Measurements from ENCODE around the gene ANKRD33.

ANKRD33 gene

DNA sequence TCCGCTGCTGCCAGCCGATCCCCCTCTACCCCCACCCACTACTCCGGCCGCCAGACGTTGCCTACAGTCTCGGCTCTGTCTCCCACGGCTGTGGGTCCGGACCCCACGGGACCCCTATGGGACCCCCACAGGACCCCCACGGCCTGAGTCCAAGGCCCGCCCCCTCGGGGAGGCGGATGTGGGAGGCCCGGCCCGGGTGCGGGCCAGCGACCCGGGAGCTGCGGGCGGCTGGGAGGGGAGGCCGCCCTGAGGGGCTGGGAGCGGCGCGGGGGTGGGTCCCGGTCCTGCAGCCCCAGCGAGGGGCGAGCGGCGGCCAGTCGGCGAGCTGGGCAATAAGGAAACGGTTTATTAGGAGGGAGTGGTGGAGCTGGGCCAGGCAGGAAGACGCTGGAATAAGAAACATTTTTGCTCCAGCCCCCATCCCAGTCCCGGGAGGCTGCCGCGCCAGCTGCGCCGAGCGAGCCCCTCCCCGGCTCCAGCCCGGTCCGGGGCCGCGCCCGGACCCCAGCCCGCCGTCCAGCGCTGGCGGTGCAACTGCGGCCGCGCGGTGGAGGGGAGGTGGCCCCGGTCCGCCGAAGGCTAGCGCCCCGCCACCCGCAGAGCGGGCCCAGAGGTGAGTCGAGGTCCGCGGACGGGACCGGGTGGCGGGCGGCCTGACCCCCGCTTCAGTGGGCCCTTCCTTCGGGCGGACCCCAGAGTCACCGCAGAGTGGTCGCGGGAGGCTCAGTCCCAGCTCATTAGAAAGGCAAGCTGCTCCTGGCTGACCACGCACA lies 19.4 kb downstream of the ANKRD33 start, which contains the start of gene ACVRL1:
ACVRL1 (plus strand) TSS at position 422 of the 773 bp plus-strand sequence. CDS start 4,971 bp downstream, outside the sequence.
- no peaks in the 10 kb centered on the region for H3K36me3 ChIP-seq (ENCODE audit: low read depth)
- TF ChIP-seq CTCF (IDR thresholded peaks at IDR 0.05; ENCODE audit: poor library complexity, severe bottlenecking): no peak
- peaks cover 13% of the 10 kb centered on the region for H3K27me3 ChIP-seq (ENCODE audit: insufficient read depth, poor library complexity, severe bottlenecking)
- H3K27ac ChIP-seq (ENCODE audit: poor library complexity, severe bottlenecking): no peak within 1 kb of the TSS
- peak; percentile 27 for DNase-seq (ENCODE audit: low spot score)
- no peak for ATAC-seq (ENCODE audit: low read depth)
- no peaks in the 10 kb centered on the region for H3K4me1 ChIP-seq (ENCODE audit: insufficient read depth, poor library complexity, severe bottlenecking)
- H3K9me3 ChIP-seq (ENCODE audit: severe bottlenecking): no peaks in the 10 kb centered on the region
- H3K4me3 ChIP-seq (ENCODE audit: severe bottlenecking): no peak within 1 kb of the TSS

DNA sequence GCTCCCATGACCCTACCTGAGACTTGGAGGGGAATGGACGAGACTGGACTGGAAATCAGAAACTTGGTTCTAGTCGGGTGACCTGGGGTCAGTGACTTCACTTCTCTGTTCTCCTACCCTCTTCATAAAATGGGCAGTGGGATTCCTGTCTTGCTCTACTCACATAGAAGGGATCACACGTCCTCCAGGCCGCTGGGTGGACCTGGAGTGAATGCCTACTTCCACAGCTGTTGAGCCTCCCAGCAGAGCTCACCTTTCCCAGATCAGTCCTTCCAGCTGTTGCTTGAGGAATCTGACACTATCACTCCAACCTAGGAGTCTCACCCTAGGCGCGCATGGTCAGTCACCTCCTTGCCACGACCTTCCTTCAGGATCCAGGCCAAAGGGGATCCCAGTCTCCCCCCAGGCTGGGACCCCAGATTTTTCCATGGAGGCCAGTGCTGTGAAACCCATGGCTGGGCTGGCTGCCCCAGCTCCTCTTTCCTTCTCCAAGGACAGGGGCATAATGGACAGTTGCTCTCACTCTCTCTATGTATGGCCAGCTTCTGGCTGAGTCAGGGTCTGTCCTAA lies 20.0 kb downstream of the ANKRD33 start:
- DNase-seq (ENCODE audit: low spot score) (peak; percentile 32), ATAC-seq (ENCODE audit: low read depth) (no peak)
- Histone ChIP-seq H3K4me3 (ENCODE audit: severe bottlenecking) (no peak overlapping the region), H3K9me3 (ENCODE audit: severe bottlenecking) (no peaks in the 10 kb centered on the region), H3K27me3 (ENCODE audit: insufficient read depth, poor library complexity, severe bottlenecking) (peaks cover 13% of the 10 kb centered on the region), H3K4me1 (ENCODE audit: insufficient read depth, poor library complexity, severe bottlenecking) (no peaks in the 10 kb centered on the region), H3K27ac (ENCODE audit: poor library complexity, severe bottlenecking) (no peak overlapping the region), H3K36me3 (ENCODE audit: low read depth) (no peaks in the 10 kb centered on the region)
- TF ChIP-seq CTCF (IDR thresholded peaks at IDR 0.05; ENCODE audit: poor library complexity, severe bottlenecking): no peak

- peaks cover 13% of the 10 kb centered on the region for H3K27me3 ChIP-seq (ENCODE audit: insufficient read depth, poor library complexity, severe bottlenecking)
- no peak overlapping the region for H3K27ac ChIP-seq (ENCODE audit: poor library complexity, severe bottlenecking)
- H3K9me3 ChIP-seq (ENCODE audit: severe bottlenecking): no peaks in the 10 kb centered on the region
- no peaks in the 10 kb centered on the region for H3K4me1 ChIP-seq (ENCODE audit: insufficient read depth, poor library complexity, severe bottlenecking)
- no peak overlapping the region for H3K4me3 ChIP-seq (ENCODE audit: severe bottlenecking)
- DNase-seq (ENCODE audit: low spot score) (no peak), ATAC-seq (ENCODE audit: low read depth) (no peak)
- no peaks in the 10 kb centered on the region for H3K36me3 ChIP-seq (ENCODE audit: low read depth)
- no peak for TF ChIP-seq CTCF (IDR thresholded peaks at IDR 0.05; ENCODE audit: poor library complexity, severe bottlenecking)
These were observed 21.1 kb downstream of the ANKRD33 start for GRCh38 chr12:51908876-51909592.

GRCh38 chr12:51910168-51910567 lies 22.3 kb downstream of the ANKRD33 start:
- no peaks in the 10 kb centered on the region for H3K4me1 ChIP-seq (ENCODE audit: insufficient read depth, poor library complexity, severe bottlenecking)
- H3K27me3 ChIP-seq (ENCODE audit: insufficient read depth, poor library complexity, severe bottlenecking): peaks cover 13% of the 10 kb centered on the region
- H3K36me3 ChIP-seq (ENCODE audit: low read depth): no peaks in the 10 kb centered on the region
- no peak overlapping the region for H3K27ac ChIP-seq (ENCODE audit: poor library complexity, severe bottlenecking)
- ATAC-seq (ENCODE audit: low read depth) (no peak), DNase-seq (ENCODE audit: low spot score) (no peak)
- H3K9me3 ChIP-seq (ENCODE audit: severe bottlenecking): no peaks in the 10 kb centered on the region
- TF ChIP-seq CTCF (IDR thresholded peaks at IDR 0.05; ENCODE audit: poor library complexity, severe bottlenecking): no peak
- no peak overlapping the region for H3K4me3 ChIP-seq (ENCODE audit: severe bottlenecking)
